Liver (tissue), 3 donors: ENCODE data around the gene RAB31.

ENCODE experiments used
- GABPA ChIP-seq, 2 donors: IDR thresholded peaks in 1 of 2; conservative IDR thresholded peaks in 1 of 2; 2 replicates each; pipeline ENCODE4 v1.6.1; 2016; ENCODE audit warnings: antibody characterized with exemption in 2 of 2, mild to moderate bottlenecking in 1 of 2, moderate library complexity in 1 of 2
- RAD21 ChIP-seq, 2 donors: IDR thresholded peaks; 2 replicates each; pipeline ENCODE4 v1.6.1; 2016; ENCODE audit warnings: antibody characterized with exemption in 2 of 2, mild to moderate bottlenecking in 2 of 2
- RXRA ChIP-seq, 2 donors: IDR thresholded peaks; 2 replicates each; pipeline ENCODE4 v1.6.1; 2017 to 2018; ENCODE audit warnings: antibody characterized with exemption in 2 of 2, mild to moderate bottlenecking in 1 of 2
- SP1 ChIP-seq: IDR thresholded peaks from 2 replicates; pipeline ENCODE4 v1.6.1; 2018; ENCODE audit warnings: antibody characterized with exemption, mild to moderate bottlenecking
- YY1 ChIP-seq: IDR thresholded peaks from 2 replicates; pipeline ENCODE4 v1.6.1; 2016; ENCODE audit warnings: antibody characterized with exemption, mild to moderate bottlenecking
- TF ChIP-seq, protein P1 (sequence below): fragments of 150-350 bp; IDR thresholded peaks from 2 replicates; pipeline ENCODE4 v1.5.1; 2017; ENCODE audit warnings: improper control_type of control experiment, low read depth, low read length; ENCODE audit not compliant: missing input control
- donor health status: healthy.
- donor health status: healthy.

DNA sequence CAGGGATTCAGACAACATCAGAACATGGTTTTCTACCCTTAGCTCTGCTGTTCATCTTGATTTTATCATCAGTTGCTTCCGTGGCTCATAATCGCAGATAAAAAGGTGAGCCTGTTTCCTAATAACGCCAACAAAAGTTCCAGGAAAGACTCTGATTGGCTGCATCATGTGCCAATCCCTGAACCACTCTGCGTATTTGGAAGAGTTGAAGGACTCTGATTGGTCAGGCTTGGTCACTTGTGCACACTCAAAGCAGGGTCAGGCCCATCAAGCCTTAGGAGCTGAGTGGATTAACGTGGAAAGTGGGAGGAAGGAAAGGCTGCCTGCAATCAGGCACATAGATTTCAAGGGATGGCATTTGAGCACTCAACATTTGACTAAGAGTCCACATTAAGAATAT lies 189.0 kb downstream of the RAB31 start:
- TF ChIP-seq, protein P1, sequence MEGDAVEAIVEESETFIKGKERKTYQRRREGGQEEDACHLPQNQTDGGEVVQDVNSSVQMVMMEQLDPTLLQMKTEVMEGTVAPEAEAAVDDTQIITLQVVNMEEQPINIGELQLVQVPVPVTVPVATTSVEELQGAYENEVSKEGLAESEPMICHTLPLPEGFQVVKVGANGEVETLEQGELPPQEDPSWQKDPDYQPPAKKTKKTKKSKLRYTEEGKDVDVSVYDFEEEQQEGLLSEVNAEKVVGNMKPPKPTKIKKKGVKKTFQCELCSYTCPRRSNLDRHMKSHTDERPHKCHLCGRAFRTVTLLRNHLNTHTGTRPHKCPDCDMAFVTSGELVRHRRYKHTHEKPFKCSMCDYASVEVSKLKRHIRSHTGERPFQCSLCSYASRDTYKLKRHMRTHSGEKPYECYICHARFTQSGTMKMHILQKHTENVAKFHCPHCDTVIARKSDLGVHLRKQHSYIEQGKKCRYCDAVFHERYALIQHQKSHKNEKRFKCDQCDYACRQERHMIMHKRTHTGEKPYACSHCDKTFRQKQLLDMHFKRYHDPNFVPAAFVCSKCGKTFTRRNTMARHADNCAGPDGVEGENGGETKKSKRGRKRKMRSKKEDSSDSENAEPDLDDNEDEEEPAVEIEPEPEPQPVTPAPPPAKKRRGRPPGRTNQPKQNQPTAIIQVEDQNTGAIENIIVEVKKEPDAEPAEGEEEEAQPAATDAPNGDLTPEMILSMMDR = no peak
- no peak for TF ChIP-seq RAD21 (IDR thresholded peaks at IDR 0.05)
- TF ChIP-seq SP1 = no peak
- TF ChIP-seq GABPA (IDR thresholded peaks at IDR 0.05 in 1 of 2, conservative IDR thresholded peaks at IDR 0.05 in 1 of 2) = no peak
- no peak for TF ChIP-seq RXRA (IDR thresholded peaks at IDR 0.05)
- TF ChIP-seq YY1 = no peak
